Loucy (cell line): ENCODE measurements around the gene BID.

Source experiments
- H2AFZ ChIP-seq: fragments of 200-600 bp; sonication (generic); 2 replicates; pipeline ENCODE4 v1.6.0; 2016; ENCODE audit warnings: antibody characterized with exemption, mild to moderate bottlenecking, low read length, moderate library complexity
- H3F3A ChIP-seq: fragments of 200-600 bp; 2 replicates; pipeline ENCODE4 v1.6.0; 2016; ENCODE audit warnings: antibody characterized with exemption, low read depth, mild to moderate bottlenecking
- H3K27me3 ChIP-seq: fragments of 200-600 bp; sonication (generic); 2 replicates; pipeline ENCODE4 v1.6.1; 2014; ENCODE audit warnings: low read length, mild to moderate bottlenecking; ENCODE audit not compliant: insufficient read depth, poor library complexity, severe bottlenecking
- H3K36me3 ChIP-seq: fragments of 200-600 bp; sonication (generic); 2 replicates; pipeline ENCODE4 v1.6.1; 2016; ENCODE audit warnings: low read length; ENCODE audit not compliant: insufficient read depth
- H3K4me1 ChIP-seq: fragments of 200-600 bp; sonication (generic); 2 replicates; pipeline ENCODE4 v1.5.1; 2014; ENCODE audit warnings: low read length, mild to moderate bottlenecking; ENCODE audit not compliant: insufficient read depth, poor library complexity, severe bottlenecking
- H3K4me2 ChIP-seq: fragments of 200-600 bp; sonication (generic); 2 replicates; pipeline ENCODE4 v1.6.0; 2014; ENCODE audit warnings: antibody characterized with exemption, low read length, low read depth, mild to moderate bottlenecking; ENCODE audit not compliant: poor library complexity, severe bottlenecking
- H3K4me3 ChIP-seq: fragments of 200-600 bp; sonication (generic); 2 replicates; pipeline ENCODE4 v1.5.1; 2014; ENCODE audit warnings: low read length, mild to moderate bottlenecking, mixed read lengths; ENCODE audit not compliant: poor library complexity, severe bottlenecking
- H3K79me2 ChIP-seq: fragments of 200-600 bp; sonication (generic); 2 replicates; pipeline ENCODE4 v1.6.1; 2014; ENCODE audit warnings: low read length; ENCODE audit not compliant: insufficient read depth
- H3K9ac ChIP-seq: fragments of 200-600 bp; sonication (generic); 2 replicates; pipeline ENCODE4 v1.6.0; 2014; ENCODE audit warnings: mild to moderate bottlenecking, low read depth, low read length, moderate library complexity; ENCODE audit not compliant: poor library complexity, severe bottlenecking
- H3K9me2 ChIP-seq: fragments of 200-600 bp; sonication (generic); replicated peaks from 2 replicates; pipeline ENCODE4 v1.6.1; 2016; ENCODE audit warnings: low read depth, low read length, mixed read lengths
- H3K9me3 ChIP-seq: fragments of 200-600 bp; sonication (generic); 2 replicates; pipeline ENCODE4 v1.6.1; 2014; ENCODE audit warnings: mild to moderate bottlenecking, antibody characterized with exemption, low read length, low read depth; ENCODE audit not compliant: insufficient read depth
- H4K20me1 ChIP-seq: fragments of 200-600 bp; sonication (generic); 2 replicates; pipeline ENCODE4 v1.6.0; 2014; ENCODE audit warnings: antibody characterized with exemption, low read length, mild to moderate bottlenecking; ENCODE audit not compliant: insufficient read depth, poor library complexity, severe bottlenecking
- EZH2phosphoT487 ChIP-seq: fragments of 200-600 bp; IDR thresholded peaks from 2 replicates; pipeline ENCODE4 v1.6.1; 2018; ENCODE audit warnings: antibody characterized with exemption, mild to moderate bottlenecking, moderate library complexity, borderline replicate concordance
- TF ChIP-seq, protein P1 (sequence below): fragments of 200-600 bp; sonication (generic); conservative IDR thresholded peaks from 2 replicates; pipeline ENCODE4 v1.5.1; 2014; ENCODE audit warnings: mild to moderate bottlenecking, antibody characterized with exemption, low read length

BID gene

DNA sequence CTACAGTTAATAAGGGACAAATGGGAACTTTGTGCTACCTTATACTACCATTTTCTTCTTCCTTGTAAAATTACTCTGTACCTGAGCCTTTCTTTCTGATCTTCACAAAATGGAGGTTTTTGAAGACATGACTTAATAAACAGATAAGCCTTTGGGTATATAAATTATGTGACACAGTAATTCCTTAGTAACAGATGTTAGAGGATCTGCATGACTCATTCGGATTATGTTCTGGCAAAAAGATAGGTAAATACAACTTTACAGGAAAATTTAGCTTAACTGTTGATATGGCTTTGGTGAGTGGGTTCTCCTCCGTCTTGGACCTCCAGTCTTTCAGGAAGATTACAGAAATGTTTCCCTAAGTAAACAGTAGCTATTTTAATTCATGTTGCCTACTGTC is 61.8 kb downstream of the BID start:
- Histone ChIP-seq H3F3A (no peaks in the 10 kb centered on the region), H3K4me3 (no peak overlapping the region), H3K4me2 (no peak overlapping the region), H3K27me3 (no peaks in the 10 kb centered on the region), H3K9me3 (no peaks in the 10 kb centered on the region), H3K9me2 (no peaks in the 10 kb centered on the region), H2AFZ (no peak overlapping the region), H3K36me3 (no peaks in the 10 kb centered on the region), H3K79me2 (no peaks in the 10 kb centered on the region), H4K20me1 (no peaks in the 10 kb centered on the region), H3K4me1 (peaks cover 2% of the 10 kb centered on the region), H3K9ac (no peak overlapping the region)
- TF ChIP-seq, protein P1, sequence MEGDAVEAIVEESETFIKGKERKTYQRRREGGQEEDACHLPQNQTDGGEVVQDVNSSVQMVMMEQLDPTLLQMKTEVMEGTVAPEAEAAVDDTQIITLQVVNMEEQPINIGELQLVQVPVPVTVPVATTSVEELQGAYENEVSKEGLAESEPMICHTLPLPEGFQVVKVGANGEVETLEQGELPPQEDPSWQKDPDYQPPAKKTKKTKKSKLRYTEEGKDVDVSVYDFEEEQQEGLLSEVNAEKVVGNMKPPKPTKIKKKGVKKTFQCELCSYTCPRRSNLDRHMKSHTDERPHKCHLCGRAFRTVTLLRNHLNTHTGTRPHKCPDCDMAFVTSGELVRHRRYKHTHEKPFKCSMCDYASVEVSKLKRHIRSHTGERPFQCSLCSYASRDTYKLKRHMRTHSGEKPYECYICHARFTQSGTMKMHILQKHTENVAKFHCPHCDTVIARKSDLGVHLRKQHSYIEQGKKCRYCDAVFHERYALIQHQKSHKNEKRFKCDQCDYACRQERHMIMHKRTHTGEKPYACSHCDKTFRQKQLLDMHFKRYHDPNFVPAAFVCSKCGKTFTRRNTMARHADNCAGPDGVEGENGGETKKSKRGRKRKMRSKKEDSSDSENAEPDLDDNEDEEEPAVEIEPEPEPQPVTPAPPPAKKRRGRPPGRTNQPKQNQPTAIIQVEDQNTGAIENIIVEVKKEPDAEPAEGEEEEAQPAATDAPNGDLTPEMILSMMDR: no peak
- TF ChIP-seq EZH2phosphoT487: no peak

DNA sequence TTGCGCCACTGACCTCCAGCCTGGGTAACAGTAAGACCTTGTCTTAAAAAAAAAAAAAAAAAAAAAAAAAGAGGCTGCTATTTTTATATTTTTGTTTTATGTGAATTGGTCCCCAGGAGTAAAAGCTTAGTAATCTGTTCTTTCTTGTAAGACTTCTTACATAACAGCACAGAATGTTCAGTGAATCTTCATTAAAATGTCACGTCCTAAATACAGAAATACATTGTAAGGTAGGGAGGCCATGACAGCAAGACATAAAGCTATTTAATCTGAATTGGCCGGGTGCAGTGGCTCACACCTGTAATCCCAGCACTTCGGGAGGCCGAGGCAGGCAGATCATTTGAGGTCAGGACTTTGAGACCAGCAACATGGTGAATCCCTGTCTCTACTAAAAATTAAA is 64.2 kb downstream of the BID start:
- Histone ChIP-seq H3K36me3 (no peaks in the 10 kb centered on the region), H3K9ac (no peak overlapping the region)

DNA sequence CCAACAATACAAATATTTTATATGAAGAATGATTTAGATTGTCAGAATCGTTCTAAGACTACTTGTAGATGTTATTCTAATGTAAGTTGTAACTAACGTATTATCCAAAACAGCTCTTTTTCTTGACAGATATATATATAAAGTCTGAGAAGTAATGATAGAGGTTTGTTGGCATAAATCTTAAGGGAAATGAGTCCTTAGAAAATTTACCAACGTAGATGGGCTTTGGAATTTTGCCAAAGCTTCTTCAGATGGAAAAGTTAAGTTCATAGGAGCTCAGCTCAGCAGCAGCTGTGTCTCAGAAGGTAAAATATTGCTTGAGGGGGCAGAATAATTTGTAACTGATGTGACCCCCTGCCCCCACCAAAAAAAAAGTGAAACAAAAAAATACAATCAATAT is 66.7 kb downstream of the BID start:
- H4K20me1 ChIP-seq: no peaks in the 10 kb centered on the region
- H2AFZ ChIP-seq: no peak overlapping the region
- H3K4me3 ChIP-seq: peak overlapping the region; percentile 69
- no peaks in the 10 kb centered on the region for H3K36me3 ChIP-seq
- H3K79me2 ChIP-seq: no peaks in the 10 kb centered on the region
- no peaks in the 10 kb centered on the region for H3K9me3 ChIP-seq
- H3K27me3 ChIP-seq: no peaks in the 10 kb centered on the region
- H3F3A ChIP-seq: no peaks in the 10 kb centered on the region
- H3K9me2 ChIP-seq: no peaks in the 10 kb centered on the region
- peak overlapping the region; percentile 79 for H3K4me2 ChIP-seq
- H3K9ac ChIP-seq: no peak overlapping the region
- no peak for TF ChIP-seq EZH2phosphoT487
- TF ChIP-seq, protein P1: no peak
- H3K4me1 ChIP-seq: peaks cover 21% of the 10 kb centered on the region

More for the DNA sequence above, 64.2 kb downstream of the BID start:
- Histone ChIP-seq H3F3A (no peaks in the 10 kb centered on the region), H2AFZ (no peak overlapping the region), H3K4me1 (peaks cover 21% of the 10 kb centered on the region), H3K4me2 (no peak overlapping the region), H3K9me2 (no peaks in the 10 kb centered on the region), H3K9me3 (no peaks in the 10 kb centered on the region), H3K4me3 (no peak overlapping the region), H4K20me1 (no peaks in the 10 kb centered on the region), H3K79me2 (no peaks in the 10 kb centered on the region), H3K27me3 (no peaks in the 10 kb centered on the region)
- TF ChIP-seq EZH2phosphoT487: no peak
- TF ChIP-seq, protein P1: no peak
